Naive thymus-derived CD4-positive, alpha-beta T cell (primary cell): ENCODE measurements around the gene ZBTB34. TPM values are rescaled to one million over a fixed set of nuclear protein-coding genes. Genes with fewer than 3 reads are reported as not detected.

Source experiments
- polyA plus RNA-seq, 2 donors: library from polyadenylated mRNA; unstranded; fragments of 300-500 nt; fragmentation: Illumina TruSeq; gene quantifications; one replicate each; pipeline ENCODE4 v1.2.3, GENCODE V29; 2021
- total RNA-seq, 6 experiments: library from RNA in 5 of 6; stranded (reverse) in 5 of 6; gene quantifications; 1 replicate in 5 of 6; 2 replicates in 1 of 6; pipeline ENCODE4 v1.2.3 and lab custom pipeline; 2021 to 2026

ZBTB34 gene
- total and polyA plus RNA-seq, 7 experiments from 2014 or later: 0.73 to 9.4 (median 8.4) TPM

Other genes with a start within 250 kb of the ZBTB34 start
- not detected for gene LMX1B, start 246.7 kb upstream of the ZBTB34 start, total RNA-seq
- gene LMX1B, start 246.7 kb upstream of the ZBTB34 start, polyA plus RNA-seq: not detected
- 10 to 100 TPM; 17.8 to 31.4 (median 28.2) TPM for gene ZBTB43, start 55.6 kb upstream of the ZBTB34 start, total RNA-seq
- gene ZBTB43, start 55.6 kb upstream of the ZBTB34 start, polyA plus RNA-seq: 1 to 10 TPM; 6.9 to 7.9 TPM
- gene RALGPS1, start 54.1 kb downstream of the ZBTB34 start, total RNA-seq: 1 to 10 TPM; 2.6 to 8.3 (median 5.8) TPM
- gene RALGPS1, start 54.1 kb downstream of the ZBTB34 start, polyA plus RNA-seq: 1 to 10 TPM; 1.0 to 1.4 TPM